Body of pancreas (tissue), 4 donors: ENCODE measurements around the gene RAD51B.

Source experiments
- CTCF ChIP-seq, 7 experiments: fragments of 450-650 bp in 4 of 7; fragments of 200-600 bp in 3 of 7; sonication (generic) in 3 of 7; IDR thresholded peaks; one replicate each; pipeline ENCODE4 v1.5.1; 2016 to 2019; ENCODE audit warnings: antibody characterized with exemption in 7 of 7
- POLR2A ChIP-seq, 3 donors: fragments of 450-650 bp; IDR thresholded peaks; one replicate each; pipeline ENCODE4 v1.6.1; 2016; ENCODE audit warnings: antibody characterized with exemption in 3 of 3, mild to moderate bottlenecking in 2 of 3

DNA sequence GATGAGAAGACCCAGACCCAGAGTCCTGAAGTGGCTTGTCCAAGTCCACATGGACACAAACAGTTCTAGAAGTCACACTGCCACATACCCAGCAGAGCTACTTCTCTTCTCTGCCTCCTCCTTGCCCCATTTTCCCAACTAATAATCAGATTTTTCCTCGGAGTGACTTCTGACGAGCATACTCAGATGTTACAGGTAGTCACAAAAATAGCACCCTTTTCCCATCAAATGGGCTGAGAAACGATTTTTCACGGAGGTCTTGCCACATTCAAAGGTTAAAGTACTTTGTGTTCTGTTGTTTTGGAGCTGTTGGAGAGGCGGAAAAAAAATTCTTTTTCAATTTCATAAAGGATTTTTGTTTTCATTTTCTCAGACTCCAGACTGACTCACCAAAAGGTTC is 740.4 kb downstream of the RAD51B start:
- no peak for TF ChIP-seq POLR2A (IDR thresholded peaks at IDR 0.05)
- TF ChIP-seq CTCF (IDR thresholded peaks at IDR 0.05), result no peak
